KG1 (cell line): ENCODE results near the gene PDXDC1.
"Not testable (repeated sequence)": the region's sequence is repeated elsewhere in the genome, so short reads cannot be mapped to it uniquely, and the experiment has no call there.

Source experiments
- DNase-seq: peaks from one replicate; lab custom pipeline; 2025; lab: John Stamatoyannopoulos, UW

PDXDC1 gene

GRCh38 chr16:15062085-15062810, 87.4 kb downstream of the PDXDC1 start:
- not testable (repeated sequence) for DNase-seq

DNA sequence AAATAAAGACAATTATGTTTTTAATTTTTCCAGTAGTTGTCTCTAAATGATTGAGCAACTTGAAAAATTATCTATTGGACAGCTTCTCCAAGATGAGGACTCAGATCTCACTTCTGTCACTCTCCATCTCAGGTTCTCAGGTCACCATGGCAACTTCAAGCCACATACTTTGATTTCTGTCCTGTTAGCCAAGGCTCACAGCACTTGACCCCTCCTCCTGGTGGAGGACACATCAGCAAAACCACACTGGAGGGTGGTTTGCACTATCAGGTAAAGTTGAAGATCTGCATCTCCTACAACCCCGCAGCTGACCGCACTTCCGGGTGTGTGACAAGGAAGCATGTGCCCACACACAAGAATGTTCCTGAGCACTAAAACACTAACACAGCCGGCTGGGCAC, 91.1 kb downstream of the PDXDC1 start:
- not testable (repeated sequence) for DNase-seq

- not testable (repeated sequence) for DNase-seq
Measured at GRCh38 chr16:15066690-15067089, 91.9 kb downstream of the PDXDC1 start.

DNA sequence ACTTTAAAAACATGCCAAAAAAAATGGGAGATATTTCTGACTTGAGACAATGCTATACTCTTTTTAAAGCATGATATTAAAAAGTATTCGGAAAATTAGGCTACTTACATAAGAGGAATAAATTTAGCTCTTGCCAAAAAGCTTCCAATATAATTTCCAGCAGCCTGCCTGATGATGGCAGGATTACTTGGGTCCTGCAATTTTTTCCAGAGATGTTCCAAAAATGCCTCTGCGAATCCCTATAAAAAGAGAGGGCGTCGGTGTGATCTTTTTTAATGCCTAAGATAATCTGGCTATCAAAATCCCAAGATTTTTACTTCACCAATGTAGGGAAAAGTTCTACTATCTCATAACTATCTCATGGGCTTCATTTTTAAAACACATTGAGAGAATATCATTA, 96.2 kb downstream of the PDXDC1 start:
- not testable (repeated sequence) for DNase-seq

DNA sequence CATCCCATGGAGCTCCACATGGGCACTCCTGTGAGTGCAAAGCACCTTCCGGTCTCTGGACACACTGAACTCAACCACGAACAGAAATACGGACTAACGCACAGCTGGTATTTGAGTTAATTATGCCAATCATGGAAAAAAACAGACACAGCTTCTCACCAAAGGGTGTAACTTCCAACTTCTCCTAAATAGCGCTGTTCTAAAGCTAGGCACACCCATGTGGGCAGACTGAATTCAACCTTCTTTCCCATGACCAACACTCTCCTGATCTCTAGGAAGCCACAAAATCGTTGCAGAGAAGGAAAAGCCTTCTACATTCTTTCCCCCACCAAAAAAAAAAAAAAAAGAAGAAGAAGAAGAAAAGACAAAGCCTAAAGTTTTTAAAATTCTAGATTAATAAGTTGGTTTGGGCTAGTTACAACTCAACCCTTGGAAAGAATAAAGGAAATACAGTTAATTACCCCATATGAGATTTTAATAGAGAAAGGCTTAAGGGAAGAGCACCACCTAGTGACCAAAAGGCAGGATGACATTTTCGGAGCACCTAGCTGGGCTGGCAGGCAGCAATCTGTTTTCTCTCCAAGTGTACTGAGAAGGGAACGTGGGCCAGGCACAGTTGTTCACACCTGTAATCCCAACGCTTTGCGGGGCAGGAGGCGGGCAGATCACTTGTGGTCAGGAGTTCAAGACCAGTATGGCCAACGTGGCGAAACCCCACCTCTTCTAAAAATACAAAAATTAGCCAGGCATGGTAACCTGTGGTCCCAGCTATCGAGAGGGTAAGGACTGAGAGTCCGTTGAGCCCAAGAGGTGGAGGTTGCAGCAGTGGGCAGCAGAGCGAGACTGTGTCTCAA, 97.3 kb downstream of the PDXDC1 start:
- not testable (repeated sequence) for DNase-seq

DNA sequence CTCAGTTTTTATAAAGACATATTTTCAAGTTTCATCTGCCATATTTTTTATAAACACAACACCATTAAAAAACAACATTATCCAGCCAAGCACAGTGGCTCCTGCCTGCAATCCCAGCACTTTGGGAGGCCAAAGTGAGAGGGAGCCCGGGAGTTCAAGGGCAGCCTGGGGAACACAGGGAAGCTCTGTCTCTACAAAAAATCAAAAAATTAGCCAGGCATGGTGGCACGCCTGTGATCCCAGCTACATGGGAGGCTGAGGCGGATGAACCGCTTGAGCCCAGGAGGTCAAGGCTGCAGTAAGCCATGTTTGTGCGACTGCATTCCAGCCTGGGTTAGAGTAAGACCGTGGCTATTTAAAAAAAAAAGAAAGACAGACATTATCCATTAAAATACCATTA, 98.3 kb downstream of the PDXDC1 start:
- no peak for DNase-seq

- DNase-seq = not testable (repeated sequence)
Measured at GRCh38 chr16:15076161-15076560, 101.3 kb downstream of the PDXDC1 start.

DNA sequence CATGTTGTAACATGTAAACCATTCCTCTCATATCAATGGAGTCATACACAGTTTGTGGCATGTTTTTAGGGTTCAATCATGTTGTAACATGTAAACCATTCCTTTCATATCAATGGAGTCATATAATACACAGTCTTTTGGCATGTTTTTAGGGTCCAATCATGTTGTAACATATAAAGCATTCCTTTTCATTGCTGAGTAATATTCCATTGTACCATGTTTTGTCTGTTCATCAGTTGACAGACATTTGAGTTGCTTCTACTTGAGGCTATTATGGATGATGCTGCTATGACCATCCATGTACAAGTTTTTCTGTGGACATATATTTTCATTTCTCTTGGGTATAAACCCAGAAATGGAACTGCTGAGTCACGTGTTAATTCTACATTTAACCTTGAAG, 106.1 kb downstream of the PDXDC1 start:
- DNase-seq = not testable (repeated sequence)

DNA sequence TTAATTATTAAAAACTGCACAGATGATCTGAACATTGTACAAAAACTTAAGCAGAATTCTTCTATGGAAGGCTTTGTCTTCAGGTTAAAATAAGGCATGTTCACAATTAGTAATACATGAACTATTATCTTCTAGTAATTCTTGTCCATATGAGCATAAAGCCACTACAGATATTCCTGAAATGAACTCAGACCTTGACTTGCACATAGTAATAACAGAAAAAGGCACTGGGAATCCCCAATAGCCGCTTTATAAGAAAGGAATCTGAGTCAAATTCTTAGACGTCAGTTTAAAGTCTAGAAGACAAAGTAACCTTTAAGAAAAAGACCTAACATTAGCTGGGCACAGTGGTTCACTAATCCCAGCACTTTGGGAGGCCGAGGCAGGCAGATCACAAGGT, 108.0 kb downstream of the PDXDC1 start:
- DNase-seq = not testable (repeated sequence)

- DNase-seq = not testable (repeated sequence)
Measured at GRCh38 chr16:15090663-15091269, 115.9 kb downstream of the PDXDC1 start.

DNA sequence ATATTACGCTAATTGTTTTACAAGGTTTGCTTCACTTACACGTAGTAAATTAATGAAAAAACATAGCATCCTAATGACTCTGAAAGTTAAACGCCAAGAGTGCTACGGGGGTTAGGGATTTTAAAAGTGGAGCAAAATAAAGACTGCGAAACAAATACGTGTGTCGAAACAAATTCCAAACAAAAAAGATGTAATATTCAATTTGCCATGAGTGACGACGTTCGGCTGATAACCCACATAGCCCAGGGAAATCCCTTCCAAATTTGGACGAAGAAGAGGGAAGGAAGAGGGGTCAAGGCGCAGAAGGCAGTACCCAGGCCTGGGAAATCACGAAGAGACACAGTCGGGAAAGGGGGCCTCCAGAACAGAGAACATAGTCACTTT, 118.7 kb downstream of the PDXDC1 start:
- DNase-seq = not testable (repeated sequence)

- peak; percentile 77 for DNase-seq
Measured at GRCh38 chr16:15093955-15094827, 119.4 kb downstream of the PDXDC1 start, which contains the start of gene RRN3. TSS of gene RRN3 (minus strand) at chr16:15094272. CDS start at chr16:15094233, 39 bp downstream.

- not testable (repeated sequence) for DNase-seq
Measured at GRCh38 chr16:15096583-15096972, 121.8 kb downstream of the PDXDC1 start.

DNA sequence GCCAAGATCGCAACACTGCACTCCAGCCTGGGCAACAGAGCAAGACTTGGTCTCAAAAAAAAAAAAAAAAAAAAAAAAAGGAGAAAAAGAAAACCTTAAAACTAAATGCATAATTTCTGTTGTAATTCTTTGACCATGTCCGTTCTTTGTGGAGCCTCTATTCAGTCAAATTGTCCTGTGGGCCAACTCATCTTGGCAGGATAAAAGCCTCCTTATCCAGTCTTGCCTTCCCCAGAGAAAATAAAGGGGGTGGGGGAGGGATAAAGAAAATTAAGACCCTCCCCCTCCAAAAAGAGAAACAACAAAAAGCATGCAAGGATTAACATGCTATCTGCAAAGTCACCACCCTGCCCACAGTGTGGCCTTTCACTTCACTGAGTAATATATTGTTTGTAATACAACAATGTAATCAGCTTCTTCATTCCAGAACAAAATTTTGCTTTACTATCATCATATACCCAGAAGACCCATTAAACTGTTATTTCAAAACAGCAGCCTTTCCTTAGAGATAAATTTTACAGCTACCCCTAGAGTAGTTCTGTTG, 124.6 kb downstream of the PDXDC1 start:
- not testable (repeated sequence) for DNase-seq

DNA sequence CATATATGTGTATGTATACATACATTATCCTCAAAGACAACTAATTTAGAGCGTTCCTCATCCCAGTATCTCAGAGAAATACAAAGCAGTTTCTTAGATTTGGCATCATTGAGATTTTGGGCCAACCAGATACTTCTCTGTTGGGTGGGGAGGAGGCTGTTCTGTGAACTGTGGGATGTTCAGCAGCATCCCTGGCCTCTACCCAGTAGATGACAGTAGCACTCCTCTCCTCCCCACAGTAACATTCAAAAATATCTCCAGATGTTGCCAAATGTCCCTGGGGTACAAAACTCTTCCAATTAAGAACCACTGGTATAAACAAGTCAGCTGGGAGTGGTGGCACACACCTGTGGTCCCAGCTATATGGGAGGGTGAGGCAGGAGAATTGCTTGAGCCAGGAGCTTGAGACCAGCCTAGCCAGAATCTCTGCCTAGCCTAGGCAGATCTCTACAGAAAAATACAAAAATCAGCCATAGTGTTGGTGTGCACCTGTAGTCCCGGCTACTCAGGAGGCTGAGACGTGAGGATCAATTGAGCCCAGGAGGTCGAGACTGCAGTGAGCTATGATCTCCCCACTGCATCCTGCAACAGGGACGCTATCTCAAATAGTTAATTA, 125.7 kb downstream of the PDXDC1 start:
- DNase-seq = not testable (repeated sequence)

GRCh38 chr16:15127641-15128425, 153.0 kb downstream of the PDXDC1 start:
- DNase-seq = not testable (repeated sequence)

DNA sequence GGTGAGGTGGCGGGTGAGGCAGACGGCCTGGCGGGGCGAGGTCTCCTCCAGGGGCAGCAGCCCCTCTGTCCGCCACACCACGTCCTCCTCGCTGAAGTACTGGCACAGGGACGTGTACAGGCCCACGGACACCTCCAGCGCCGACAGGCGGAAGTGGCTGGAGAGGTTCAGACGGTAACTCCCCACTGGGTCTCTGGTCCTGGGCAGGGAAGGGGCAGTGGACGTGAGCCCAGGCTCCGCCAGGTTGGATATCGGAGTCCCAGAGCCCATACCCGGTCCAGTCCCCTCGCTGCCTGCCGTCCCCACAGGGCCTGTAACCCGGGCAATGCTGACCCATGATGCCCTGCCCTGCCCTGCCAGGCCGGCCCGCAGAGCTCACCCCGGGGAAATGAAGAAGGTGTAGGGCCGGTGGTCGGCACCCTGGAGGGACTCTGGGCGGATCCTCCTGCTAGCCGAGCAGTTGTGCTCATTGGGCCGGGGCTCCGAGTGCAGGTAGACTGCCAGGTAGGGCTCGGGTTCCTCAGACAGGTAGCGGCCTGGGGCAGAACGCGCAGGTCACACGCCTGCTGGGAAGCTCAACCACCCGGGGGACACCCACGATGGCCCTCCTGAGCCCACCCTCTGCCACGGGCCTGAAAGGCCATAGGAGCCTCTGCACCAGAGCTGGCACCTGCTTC, 155.6 kb downstream of the PDXDC1 start:
- DNase-seq = not testable (repeated sequence)

GRCh38 chr16:15130943-15131700, 156.3 kb downstream of the PDXDC1 start:
- not testable (repeated sequence) for DNase-seq
